GM23338 (cell line): Measurements from ENCODE around the gene ACBD7. TPM values are rescaled to one million over a fixed set of nuclear protein-coding genes. Genes with fewer than 3 reads are reported as not detected.

Source experiments
- ATAC-seq: fragments of 200-7000 bp; cut with Tn5 transposase; 3 replicates; pipeline ENCODE4 v1.9.1; 2020
- DNase-seq: peaks from one replicate; pipeline ENCODE4 v3.0.0-alpha.2; 2015; ENCODE audit warnings: low spot score
- H2AFZ ChIP-seq: fragments of 200-600 bp; sonication (generic); 2 replicates; pipeline ENCODE4 v1.8.0; 2016; ENCODE audit warnings: antibody characterized with exemption, mild to moderate bottlenecking, moderate library complexity
- H3F3A ChIP-seq: fragments of 200-600 bp; sonication (generic); replicated peaks from 2 replicates; pipeline ENCODE4 v1.8.0; 2017; ENCODE audit warnings: antibody characterized with exemption, mixed run types, low read depth
- H3K27ac ChIP-seq: fragments of 200-600 bp; sonication (generic); 2 replicates; pipeline ENCODE4 v1.6.1; 2016; ENCODE audit warnings: low read depth
- H3K27me3 ChIP-seq: fragments of 200-600 bp; sonication (generic); 2 replicates; pipeline ENCODE4 v1.8.0; 2016; ENCODE audit warnings: mild to moderate bottlenecking, mixed run types, moderate library complexity; ENCODE audit not compliant: insufficient read depth
- H3K36me3 ChIP-seq: fragments of 200-600 bp; sonication (generic); 2 replicates; pipeline ENCODE4 v1.8.0; 2016; ENCODE audit warnings: mild to moderate bottlenecking; ENCODE audit not compliant: insufficient read depth
- H3K4me1 ChIP-seq: fragments of 200-600 bp; sonication (generic); 2 replicates; pipeline ENCODE4 v1.8.0; 2016; ENCODE audit warnings: mild to moderate bottlenecking, moderate library complexity; ENCODE audit not compliant: insufficient read depth
- H3K4me2 ChIP-seq: fragments of 200-600 bp; sonication (generic); 2 replicates; pipeline ENCODE4 v1.7.1; 2017; ENCODE audit warnings: mixed run types
- H3K4me3 ChIP-seq: fragments of 200-600 bp; sonication (generic); 2 replicates; pipeline ENCODE4 v1.6.1; 2016; ENCODE audit warnings: mixed run types
- H3K79me2 ChIP-seq: fragments of 200-600 bp; sonication (generic); replicated peaks from 2 replicates; pipeline ENCODE4 v1.8.0; 2017; ENCODE audit warnings: mild to moderate bottlenecking; ENCODE audit not compliant: insufficient read depth
- H3K9me2 ChIP-seq: fragments of 200-600 bp; sonication (generic); 2 replicates; pipeline ENCODE4 v1.8.0; 2017; ENCODE audit not compliant: insufficient read depth
- H4K20me1 ChIP-seq: fragments of 200-600 bp; sonication (generic); replicated peaks from 2 replicates; pipeline ENCODE4 v1.8.0; 2017; ENCODE audit warnings: mild to moderate bottlenecking; ENCODE audit not compliant: insufficient read depth
- H3K27ac Mint-ChIP-seq: 2 replicates; pipeline ENCODE4 v1.8.0; 2020; ENCODE audit warnings: inconsistent platforms, mild to moderate bottlenecking, moderate library complexity, mixed read lengths
- H3K27me3 Mint-ChIP-seq: 3 replicates; pipeline ENCODE4 v1.8.0; 2022; ENCODE audit warnings: low read depth, mild to moderate bottlenecking, moderate library complexity, mixed read lengths, inconsistent platforms; ENCODE audit not compliant: insufficient read depth, poor library complexity
- H3K36me3 Mint-ChIP-seq: 3 replicates; pipeline ENCODE4 v1.8.0; 2021; ENCODE audit warnings: low read depth, mild to moderate bottlenecking, inconsistent platforms, moderate library complexity, mixed read lengths
- H3K4me1 Mint-ChIP-seq: 3 replicates; pipeline ENCODE4 v1.8.0; 2020; ENCODE audit warnings: mild to moderate bottlenecking, inconsistent platforms, mixed read lengths
- H3K4me3 Mint-ChIP-seq: 3 replicates; pipeline ENCODE4 v1.8.0; 2021; ENCODE audit warnings: moderate library complexity, mild to moderate bottlenecking, inconsistent platforms, mixed read lengths
- H3K9me3 Mint-ChIP-seq: 3 replicates; pipeline ENCODE4 v1.8.0; 2020; ENCODE audit warnings: moderate library complexity, mild to moderate bottlenecking, inconsistent platforms, mixed read lengths
- CREB1 ChIP-seq: fragments of 250-450 bp; sonication (Bioruptor Pico); IDR thresholded peaks from 2 replicates; pipeline ENCODE4 v1.5.0; 2020; ENCODE audit warnings: low read depth, mild to moderate bottlenecking, moderate library complexity
- EZH2 ChIP-seq: fragments of 200-600 bp; sonication (generic); IDR thresholded peaks from one replicate; pipeline ENCODE4 v1.8.0; 2017; ENCODE audit warnings: antibody characterized with exemption, mild to moderate bottlenecking, low read depth; ENCODE audit not compliant: unreplicated experiment
- EZH2phosphoT487 ChIP-seq: fragments of 200-600 bp; sonication (generic); IDR thresholded peaks from one replicate; pipeline ENCODE4 v1.8.1; 2018; ENCODE audit warnings: antibody characterized with exemption; ENCODE audit not compliant: unreplicated experiment
- JUNB ChIP-seq: IDR thresholded peaks from one replicate; pipeline ENCODE4 v1.6.1; 2016; ENCODE audit warnings: antibody characterized with exemption; ENCODE audit not compliant: unreplicated experiment
- NANOG ChIP-seq: IDR thresholded peaks from 2 replicates; pipeline ENCODE4 v1.6.1; 2016; ENCODE audit warnings: antibody characterized with exemption, borderline replicate concordance
- POLR2AphosphoS5 ChIP-seq: IDR thresholded peaks from 2 replicates; pipeline ENCODE4 v1.6.1; 2016; ENCODE audit warnings: antibody characterized with exemption, low read depth
- STAT1 ChIP-seq: IDR thresholded peaks from one replicate; pipeline ENCODE4 v1.6.1; 2016; ENCODE audit warnings: antibody characterized with exemption; ENCODE audit not compliant: unreplicated experiment
- ZNF114 ChIP-seq: fragments of 250-450 bp; sonication (Bioruptor Pico); IDR thresholded peaks from 2 replicates; pipeline ENCODE4 v1.5.0; 2020; ENCODE audit warnings: mild to moderate bottlenecking, moderate library complexity
- ZNF331 ChIP-seq: fragments of 250-450 bp; sonication (Bioruptor Pico); IDR thresholded peaks from 2 replicates; pipeline ENCODE4 v1.5.0; 2020; ENCODE audit warnings: low read depth, mild to moderate bottlenecking, moderate library complexity
- polyA plus RNA-seq: library from polyadenylated mRNA; unstranded; fragments of >200 nt; fragmentation: Nextera tagmentation; extraction: Ambion mirVana; gene quantifications from 2 replicates; pipeline ENCODE4 v1.2.1, GENCODE V29; 2016
- total RNA-seq: library from RNA; depleted of rRNA; stranded (reverse); fragments of >200 nt; shearing (Covaris generic); gene quantifications from 2 replicates; pipeline ENCODE4 v1.2.3, GENCODE V29; 2014
- TF ChIP-seq, protein P1 (sequence below), 2 experiments: fragments of 200-600 bp in 1 of 2; sonication (generic) in 1 of 2; conservative IDR thresholded peaks; 2 replicates each; pipeline versions ENCODE4 v1.5.1 to v1.6.1; 2016 to 2017; ENCODE audit warnings: antibody characterized with exemption in 2 of 2, low read depth in 2 of 2, mild to moderate bottlenecking in 2 of 2, moderate library complexity in 1 of 2
- TF ChIP-seq, protein P2 (sequence below): IDR thresholded peaks from one replicate; pipeline ENCODE4 v1.6.1; 2018; ENCODE audit warnings: antibody characterized with exemption; ENCODE audit not compliant: unreplicated experiment
- TF ChIP-seq, protein P3 (sequence below): fragments of 250-450 bp; sonication (Bioruptor Pico); IDR thresholded peaks from 2 replicates; pipeline ENCODE4 v1.5.0; 2020; ENCODE audit warnings: mild to moderate bottlenecking, moderate library complexity
- TF ChIP-seq, protein P4 (sequence below): IDR thresholded peaks from 2 replicates; pipeline ENCODE4 v1.6.1; 2016; ENCODE audit warnings: antibody characterized with exemption

ACBD7 gene
- total and polyA plus RNA-seq, 2 experiments from 2014 or later: 2.8 to 14.7 TPM

DNA sequence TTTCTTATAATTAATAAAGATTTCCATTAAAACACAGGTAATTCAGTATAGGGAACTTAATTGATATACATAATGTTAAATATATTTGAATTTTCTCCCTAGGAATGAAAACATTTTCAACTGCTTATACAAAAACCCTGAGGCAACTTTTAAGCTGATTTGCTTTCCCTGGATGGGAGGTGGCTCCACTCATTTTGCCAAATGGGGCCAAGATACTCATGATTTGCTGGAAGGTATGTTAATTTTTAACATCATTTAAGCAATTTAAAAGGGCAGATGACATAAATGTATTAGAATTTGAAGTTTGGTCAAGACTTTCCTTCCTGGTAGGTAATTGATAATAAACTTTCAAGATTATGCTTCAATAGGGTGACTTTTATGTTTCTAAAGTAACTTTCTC lies 39.0 kb downstream of the ACBD7 start:
- no peak overlapping the region for H3K27ac ChIP-seq
- no peak overlapping the region for H3K4me3 Mint-ChIP-seq
- no peak overlapping the region for H3K27ac Mint-ChIP-seq
- no peak for TF ChIP-seq ZNF331
- TF ChIP-seq ZNF114: no peak
- no peak for TF ChIP-seq EZH2
- no peak for TF ChIP-seq STAT1
- TF ChIP-seq, protein P1, sequence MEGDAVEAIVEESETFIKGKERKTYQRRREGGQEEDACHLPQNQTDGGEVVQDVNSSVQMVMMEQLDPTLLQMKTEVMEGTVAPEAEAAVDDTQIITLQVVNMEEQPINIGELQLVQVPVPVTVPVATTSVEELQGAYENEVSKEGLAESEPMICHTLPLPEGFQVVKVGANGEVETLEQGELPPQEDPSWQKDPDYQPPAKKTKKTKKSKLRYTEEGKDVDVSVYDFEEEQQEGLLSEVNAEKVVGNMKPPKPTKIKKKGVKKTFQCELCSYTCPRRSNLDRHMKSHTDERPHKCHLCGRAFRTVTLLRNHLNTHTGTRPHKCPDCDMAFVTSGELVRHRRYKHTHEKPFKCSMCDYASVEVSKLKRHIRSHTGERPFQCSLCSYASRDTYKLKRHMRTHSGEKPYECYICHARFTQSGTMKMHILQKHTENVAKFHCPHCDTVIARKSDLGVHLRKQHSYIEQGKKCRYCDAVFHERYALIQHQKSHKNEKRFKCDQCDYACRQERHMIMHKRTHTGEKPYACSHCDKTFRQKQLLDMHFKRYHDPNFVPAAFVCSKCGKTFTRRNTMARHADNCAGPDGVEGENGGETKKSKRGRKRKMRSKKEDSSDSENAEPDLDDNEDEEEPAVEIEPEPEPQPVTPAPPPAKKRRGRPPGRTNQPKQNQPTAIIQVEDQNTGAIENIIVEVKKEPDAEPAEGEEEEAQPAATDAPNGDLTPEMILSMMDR (conservative IDR thresholded peaks at IDR 0.05; ENCODE audit: low read depth in 2 of 2): no peak
- no peak for TF ChIP-seq EZH2phosphoT487
- TF ChIP-seq, protein P2, sequence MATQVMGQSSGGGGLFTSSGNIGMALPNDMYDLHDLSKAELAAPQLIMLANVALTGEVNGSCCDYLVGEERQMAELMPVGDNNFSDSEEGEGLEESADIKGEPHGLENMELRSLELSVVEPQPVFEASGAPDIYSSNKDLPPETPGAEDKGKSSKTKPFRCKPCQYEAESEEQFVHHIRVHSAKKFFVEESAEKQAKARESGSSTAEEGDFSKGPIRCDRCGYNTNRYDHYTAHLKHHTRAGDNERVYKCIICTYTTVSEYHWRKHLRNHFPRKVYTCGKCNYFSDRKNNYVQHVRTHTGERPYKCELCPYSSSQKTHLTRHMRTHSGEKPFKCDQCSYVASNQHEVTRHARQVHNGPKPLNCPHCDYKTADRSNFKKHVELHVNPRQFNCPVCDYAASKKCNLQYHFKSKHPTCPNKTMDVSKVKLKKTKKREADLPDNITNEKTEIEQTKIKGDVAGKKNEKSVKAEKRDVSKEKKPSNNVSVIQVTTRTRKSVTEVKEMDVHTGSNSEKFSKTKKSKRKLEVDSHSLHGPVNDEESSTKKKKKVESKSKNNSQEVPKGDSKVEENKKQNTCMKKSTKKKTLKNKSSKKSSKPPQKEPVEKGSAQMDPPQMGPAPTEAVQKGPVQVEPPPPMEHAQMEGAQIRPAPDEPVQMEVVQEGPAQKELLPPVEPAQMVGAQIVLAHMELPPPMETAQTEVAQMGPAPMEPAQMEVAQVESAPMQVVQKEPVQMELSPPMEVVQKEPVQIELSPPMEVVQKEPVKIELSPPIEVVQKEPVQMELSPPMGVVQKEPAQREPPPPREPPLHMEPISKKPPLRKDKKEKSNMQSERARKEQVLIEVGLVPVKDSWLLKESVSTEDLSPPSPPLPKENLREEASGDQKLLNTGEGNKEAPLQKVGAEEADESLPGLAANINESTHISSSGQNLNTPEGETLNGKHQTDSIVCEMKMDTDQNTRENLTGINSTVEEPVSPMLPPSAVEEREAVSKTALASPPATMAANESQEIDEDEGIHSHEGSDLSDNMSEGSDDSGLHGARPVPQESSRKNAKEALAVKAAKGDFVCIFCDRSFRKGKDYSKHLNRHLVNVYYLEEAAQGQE: no peak
- TF ChIP-seq, protein P3, sequence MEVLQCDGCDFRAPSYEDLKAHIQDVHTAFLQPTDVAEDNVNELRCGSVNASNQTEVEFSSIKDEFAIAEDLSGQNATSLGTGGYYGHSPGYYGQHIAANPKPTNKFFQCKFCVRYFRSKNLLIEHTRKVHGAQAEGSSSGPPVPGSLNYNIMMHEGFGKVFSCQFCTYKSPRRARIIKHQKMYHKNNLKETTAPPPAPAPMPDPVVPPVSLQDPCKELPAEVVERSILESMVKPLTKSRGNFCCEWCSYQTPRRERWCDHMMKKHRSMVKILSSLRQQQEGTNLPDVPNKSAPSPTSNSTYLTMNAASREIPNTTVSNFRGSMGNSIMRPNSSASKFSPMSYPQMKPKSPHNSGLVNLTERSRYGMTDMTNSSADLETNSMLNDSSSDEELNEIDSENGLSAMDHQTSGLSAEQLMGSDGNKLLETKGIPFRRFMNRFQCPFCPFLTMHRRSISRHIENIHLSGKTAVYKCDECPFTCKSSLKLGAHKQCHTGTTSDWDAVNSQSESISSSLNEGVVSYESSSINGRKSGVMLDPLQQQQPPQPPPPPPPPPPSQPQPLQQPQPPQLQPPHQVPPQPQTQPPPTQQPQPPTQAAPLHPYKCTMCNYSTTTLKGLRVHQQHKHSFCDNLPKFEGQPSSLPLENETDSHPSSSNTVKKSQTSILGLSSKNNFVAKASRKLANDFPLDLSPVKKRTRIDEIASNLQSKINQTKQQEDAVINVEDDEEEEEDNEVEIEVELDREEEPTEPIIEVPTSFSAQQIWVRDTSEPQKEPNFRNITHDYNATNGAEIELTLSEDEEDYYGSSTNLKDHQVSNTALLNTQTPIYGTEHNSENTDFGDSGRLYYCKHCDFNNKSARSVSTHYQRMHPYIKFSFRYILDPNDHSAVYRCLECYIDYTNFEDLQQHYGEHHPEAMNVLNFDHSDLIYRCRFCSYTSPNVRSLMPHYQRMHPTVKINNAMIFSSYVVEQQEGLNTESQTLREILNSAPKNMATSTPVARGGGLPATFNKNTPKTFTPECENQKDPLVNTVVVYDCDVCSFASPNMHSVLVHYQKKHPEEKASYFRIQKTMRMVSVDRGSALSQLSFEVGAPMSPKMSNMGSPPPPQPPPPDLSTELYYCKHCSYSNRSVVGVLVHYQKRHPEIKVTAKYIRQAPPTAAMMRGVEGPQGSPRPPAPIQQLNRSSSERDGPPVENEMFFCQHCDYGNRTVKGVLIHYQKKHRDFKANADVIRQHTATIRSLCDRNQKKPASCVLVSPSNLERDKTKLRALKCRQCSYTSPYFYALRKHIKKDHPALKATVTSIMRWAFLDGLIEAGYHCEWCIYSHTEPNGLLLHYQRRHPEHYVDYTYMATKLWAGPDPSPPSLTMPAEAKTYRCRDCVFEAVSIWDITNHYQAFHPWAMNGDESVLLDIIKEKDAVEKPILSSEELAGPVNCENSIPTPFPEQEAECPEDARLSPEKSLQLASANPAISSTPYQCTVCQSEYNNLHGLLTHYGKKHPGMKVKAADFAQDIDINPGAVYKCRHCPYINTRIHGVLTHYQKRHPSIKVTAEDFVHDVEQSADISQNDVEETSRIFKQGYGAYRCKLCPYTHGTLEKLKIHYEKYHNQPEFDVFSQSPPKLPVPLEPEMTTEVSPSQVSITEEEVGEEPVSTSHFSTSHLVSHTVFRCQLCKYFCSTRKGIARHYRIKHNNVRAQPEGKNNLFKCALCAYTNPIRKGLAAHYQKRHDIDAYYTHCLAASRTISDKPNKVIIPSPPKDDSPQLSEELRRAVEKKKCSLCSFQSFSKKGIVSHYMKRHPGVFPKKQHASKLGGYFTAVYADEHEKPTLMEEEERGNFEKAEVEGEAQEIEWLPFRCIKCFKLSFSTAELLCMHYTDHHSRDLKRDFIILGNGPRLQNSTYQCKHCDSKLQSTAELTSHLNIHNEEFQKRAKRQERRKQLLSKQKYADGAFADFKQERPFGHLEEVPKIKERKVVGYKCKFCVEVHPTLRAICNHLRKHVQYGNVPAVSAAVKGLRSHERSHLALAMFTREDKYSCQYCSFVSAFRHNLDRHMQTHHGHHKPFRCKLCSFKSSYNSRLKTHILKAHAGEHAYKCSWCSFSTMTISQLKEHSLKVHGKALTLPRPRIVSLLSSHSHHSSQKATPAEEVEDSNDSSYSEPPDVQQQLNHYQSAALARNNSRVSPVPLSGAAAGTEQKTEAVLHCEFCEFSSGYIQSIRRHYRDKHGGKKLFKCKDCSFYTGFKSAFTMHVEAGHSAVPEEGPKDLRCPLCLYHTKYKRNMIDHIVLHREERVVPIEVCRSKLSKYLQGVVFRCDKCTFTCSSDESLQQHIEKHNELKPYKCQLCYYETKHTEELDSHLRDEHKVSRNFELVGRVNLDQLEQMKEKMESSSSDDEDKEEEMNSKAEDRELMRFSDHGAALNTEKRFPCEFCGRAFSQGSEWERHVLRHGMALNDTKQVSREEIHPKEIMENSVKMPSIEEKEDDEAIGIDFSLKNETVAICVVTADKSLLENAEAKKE (CRISPR knock-in tag): no peak
- TF ChIP-seq NANOG: no peak
- TF ChIP-seq CREB1 (CRISPR knock-in tag): no peak
- no peak for TF ChIP-seq JUNB
- TF ChIP-seq, protein P4, sequence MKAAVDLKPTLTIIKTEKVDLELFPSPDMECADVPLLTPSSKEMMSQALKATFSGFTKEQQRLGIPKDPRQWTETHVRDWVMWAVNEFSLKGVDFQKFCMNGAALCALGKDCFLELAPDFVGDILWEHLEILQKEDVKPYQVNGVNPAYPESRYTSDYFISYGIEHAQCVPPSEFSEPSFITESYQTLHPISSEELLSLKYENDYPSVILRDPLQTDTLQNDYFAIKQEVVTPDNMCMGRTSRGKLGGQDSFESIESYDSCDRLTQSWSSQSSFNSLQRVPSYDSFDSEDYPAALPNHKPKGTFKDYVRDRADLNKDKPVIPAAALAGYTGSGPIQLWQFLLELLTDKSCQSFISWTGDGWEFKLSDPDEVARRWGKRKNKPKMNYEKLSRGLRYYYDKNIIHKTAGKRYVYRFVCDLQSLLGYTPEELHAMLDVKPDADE: no peak
- TF ChIP-seq POLR2AphosphoS5: no peak
- no peaks in the 10 kb centered on the region for H3F3A ChIP-seq
- H3K4me1 Mint-ChIP-seq: peaks cover 6% of the 10 kb centered on the region
- no peaks in the 10 kb centered on the region for H3K9me3 Mint-ChIP-seq
- H3K36me3 ChIP-seq: no peaks in the 10 kb centered on the region
- no peak overlapping the region for H3K4me2 ChIP-seq
- H2AFZ ChIP-seq: no peak overlapping the region
- no peak for ATAC-seq
- H3K36me3 Mint-ChIP-seq: no peaks in the 10 kb centered on the region
- no peak overlapping the region for H3K4me3 ChIP-seq
- no peak for DNase-seq
- no peaks in the 10 kb centered on the region for H4K20me1 ChIP-seq
- H3K9me2 ChIP-seq: no peaks in the 10 kb centered on the region
- no peaks in the 10 kb centered on the region for H3K27me3 ChIP-seq
- H3K79me2 ChIP-seq: no peaks in the 10 kb centered on the region
- H3K4me1 ChIP-seq: peaks cover 10% of the 10 kb centered on the region; the same call in 1 of the 2 replicates
- no peaks in the 10 kb centered on the region for H3K27me3 Mint-ChIP-seq
